GM12801 (cell line): ENCODE results near the gene HIF1A.

Experiments used
- CTCF ChIP-seq: IDR thresholded peaks from one replicate; pipeline ENCODE4 v1.5.1; 2011; ENCODE audit warnings: control low read depth; ENCODE audit not compliant: insufficient read length; ENCODE audit errors: extremely low read depth

Gene HIF1A

GRCh38 chr14:61744238-61744637, 48.9 kb downstream of the HIF1A start:
- no peak for TF ChIP-seq CTCF

- no peak for TF ChIP-seq CTCF
Measured at GRCh38 chr14:61746881-61747280, 51.6 kb downstream of the HIF1A start.

GRCh38 chr14:61747342-61747741, 52.0 kb downstream of the HIF1A start:
- TF ChIP-seq CTCF, result no peak

- TF ChIP-seq CTCF, result no peak
Measured at GRCh38 chr14:61749264-61749663, 54.0 kb downstream of the HIF1A start.

- TF ChIP-seq CTCF, result no peak
Measured at GRCh38 chr14:61749867-61750266, 54.6 kb downstream of the HIF1A start.

GRCh38 chr14:61750708-61751474, 55.6 kb downstream of the HIF1A start:
- TF ChIP-seq CTCF, result no peak

GRCh38 chr14:61751475-61751989, 56.2 kb downstream of the HIF1A start:
- TF ChIP-seq CTCF, result no peak

GRCh38 chr14:61752626-61753025, 57.3 kb downstream of the HIF1A start:
- TF ChIP-seq CTCF, result no peak
